Testis (tissue), 2 donors: Measurements from ENCODE around the gene CEP295NL.

Source experiments
- CTCF ChIP-seq, 3 experiments: fragments of 450-650 bp in 2 of 3; fragments of 200-600 bp in 1 of 3; sonication (generic) in 1 of 3; IDR thresholded peaks; one replicate each; pipeline ENCODE4 v1.5.1; 2016 to 2019; ENCODE audit warnings: antibody characterized with exemption in 3 of 3, mild to moderate bottlenecking in 2 of 3, moderate library complexity in 1 of 3
- POLR2A ChIP-seq: fragments of 450-650 bp; IDR thresholded peaks from one replicate; pipeline ENCODE4 v1.6.1; 2017; ENCODE audit warnings: antibody characterized with exemption, mild to moderate bottlenecking, moderate library complexity

GRCh38 chr17:78939615-78940014 is 36.6 kb upstream of the CEP295NL start:
- TF ChIP-seq CTCF (IDR thresholded peaks at IDR 0.05) (no peak), POLR2A (no peak)
